Jurkat, Clone E6-1 (cell line): ENCODE results near the gene ATL1.

ENCODE experiments used
- DNase-seq: peaks from one replicate; pipeline ENCODE4 v3.0.0-alpha.2; 2011; ENCODE audit warnings: low read depth, low spot score
- H3K4me3 ChIP-seq: 2 replicates; pipeline ENCODE4 v1.5.1; 2011; ENCODE audit warnings: mild to moderate bottlenecking, low read length, control low read depth, moderate library complexity

Gene ATL1

GRCh38 chr14:50670196-50670865, 110.4 kb downstream of the ATL1 start:
- no peak overlapping the region for H3K4me3 ChIP-seq
- DNase-seq = no peak

DNA sequence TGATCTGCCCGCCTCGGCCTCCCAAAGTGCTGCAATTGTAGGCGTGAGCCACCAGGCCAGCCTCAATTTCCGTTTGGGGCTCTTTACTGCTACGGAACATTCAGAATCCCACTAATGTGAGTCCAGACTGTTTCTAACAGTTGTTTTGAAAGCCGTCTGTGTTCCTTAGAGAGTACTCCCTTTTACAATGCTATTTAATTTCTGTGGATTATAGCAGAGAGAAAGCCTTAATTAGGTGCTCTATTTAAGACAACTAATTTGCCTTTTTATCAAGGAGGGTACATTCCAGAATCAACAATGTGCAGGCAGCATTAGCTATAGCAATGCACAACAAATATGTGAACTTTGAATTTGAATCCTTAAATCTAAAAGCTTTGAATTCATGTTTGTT, 110.9 kb downstream of the ATL1 start:
- no peak for DNase-seq
- H3K4me3 ChIP-seq = no peak overlapping the region

GRCh38 chr14:50675597-50675996, 115.7 kb downstream of the ATL1 start:
- H3K4me3 ChIP-seq = no peak overlapping the region
- no peak for DNase-seq

GRCh38 chr14:50676814-50677516, 117.0 kb downstream of the ATL1 start:
- no peak for DNase-seq

GRCh38 chr14:50677527-50678063, 117.7 kb downstream of the ATL1 start:
- no peak overlapping the region for H3K4me3 ChIP-seq
- DNase-seq = no peak

More at GRCh38 chr14:50676814-50677516, 117.0 kb downstream of the ATL1 start:
- H3K4me3 ChIP-seq = no peak overlapping the region

- no peak overlapping the region for H3K4me3 ChIP-seq
- DNase-seq = no peak
These were observed 118.2 kb downstream of the ATL1 start for GRCh38 chr14:50678163-50678562.

GRCh38 chr14:50679674-50680073, 119.7 kb downstream of the ATL1 start:
- DNase-seq = no peak
- no peak overlapping the region for H3K4me3 ChIP-seq
